Measurements from ENCODE around the gene PATJ.

GRCh38 chr1:61732726-61733125, 9.6 kb upstream of the PATJ start:
- TF ChIP-seq EZH2 (IDR thresholded peaks at IDR 0.05; ENCODE audit: low read length, unreplicated experiment) (no peak), CTCF (conservative IDR thresholded peaks at IDR 0.05; ENCODE audit: low read depth, low read length) (no peak), EZH2phosphoT487 (IDR thresholded peaks at IDR 0.05; ENCODE audit: borderline replicate concordance, low read length) (no peak)
